Vagina (tissue), 2 donors: Measurements from ENCODE around the gene NEDD4L.

Experiments used
- POLR2A ChIP-seq, 2 donors: fragments of 450-650 bp; IDR thresholded peaks; one replicate each; pipeline ENCODE4 v1.6.1; 2017; ENCODE audit warnings: antibody characterized with exemption in 2 of 2, mild to moderate bottlenecking in 2 of 2, moderate library complexity in 2 of 2
- TF ChIP-seq, protein P1 (sequence below), 3 experiments: fragments of 450-650 bp in 2 of 3; fragments of 200-600 bp in 1 of 3; sonication (generic) in 1 of 3; IDR thresholded peaks; one replicate each; pipeline ENCODE4 v1.5.1; 2017 to 2019; ENCODE audit warnings: antibody characterized with exemption in 3 of 3, mild to moderate bottlenecking in 2 of 3, moderate library complexity in 2 of 3

- TF ChIP-seq, protein P1, sequence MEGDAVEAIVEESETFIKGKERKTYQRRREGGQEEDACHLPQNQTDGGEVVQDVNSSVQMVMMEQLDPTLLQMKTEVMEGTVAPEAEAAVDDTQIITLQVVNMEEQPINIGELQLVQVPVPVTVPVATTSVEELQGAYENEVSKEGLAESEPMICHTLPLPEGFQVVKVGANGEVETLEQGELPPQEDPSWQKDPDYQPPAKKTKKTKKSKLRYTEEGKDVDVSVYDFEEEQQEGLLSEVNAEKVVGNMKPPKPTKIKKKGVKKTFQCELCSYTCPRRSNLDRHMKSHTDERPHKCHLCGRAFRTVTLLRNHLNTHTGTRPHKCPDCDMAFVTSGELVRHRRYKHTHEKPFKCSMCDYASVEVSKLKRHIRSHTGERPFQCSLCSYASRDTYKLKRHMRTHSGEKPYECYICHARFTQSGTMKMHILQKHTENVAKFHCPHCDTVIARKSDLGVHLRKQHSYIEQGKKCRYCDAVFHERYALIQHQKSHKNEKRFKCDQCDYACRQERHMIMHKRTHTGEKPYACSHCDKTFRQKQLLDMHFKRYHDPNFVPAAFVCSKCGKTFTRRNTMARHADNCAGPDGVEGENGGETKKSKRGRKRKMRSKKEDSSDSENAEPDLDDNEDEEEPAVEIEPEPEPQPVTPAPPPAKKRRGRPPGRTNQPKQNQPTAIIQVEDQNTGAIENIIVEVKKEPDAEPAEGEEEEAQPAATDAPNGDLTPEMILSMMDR (IDR thresholded peaks at IDR 0.05): no peak
- no peak for TF ChIP-seq POLR2A (IDR thresholded peaks at IDR 0.05)
Observed at GRCh38 chr18:58112174-58112573, 68.1 kb downstream of the NEDD4L start.
